Neural progenitor cell (in vitro differentiated cells): ENCODE measurements around the gene S100A5. TPM values are rescaled to one million over a fixed set of nuclear protein-coding genes. Genes with fewer than 3 reads are reported as not detected.

Experiments used
- DNase-seq: peaks from one replicate; pipeline ENCODE4 v3.0.0-alpha.2; 2016; ENCODE audit warnings: low spot score
- H2AFZ ChIP-seq: fragments of 200-600 bp; sonication (generic); replicated peaks from 2 replicates; pipeline ENCODE4 v1.6.1; 2016; ENCODE audit warnings: antibody characterized with exemption
- H3F3A ChIP-seq: fragments of 200-600 bp; sonication (generic); 2 replicates; pipeline ENCODE4 v1.6.1; 2016; ENCODE audit warnings: antibody characterized with exemption, low read depth
- H3K27ac ChIP-seq: fragments of 200-600 bp; sonication (generic); 2 replicates; pipeline ENCODE4 v1.5.1; 2016; ENCODE audit warnings: mild to moderate bottlenecking
- H3K27me3 ChIP-seq: fragments of 200-600 bp; sonication (generic); 2 replicates; pipeline ENCODE4 v1.6.1; 2016; ENCODE audit warnings: mild to moderate bottlenecking, moderate library complexity
- H3K36me3 ChIP-seq: fragments of 200-600 bp; sonication (generic); 2 replicates; pipeline ENCODE4 v1.5.1; 2016
- H3K4me1 ChIP-seq: fragments of 200-600 bp; sonication (generic); 2 replicates; pipeline ENCODE4 v1.6.1; 2016; ENCODE audit warnings: mixed run types
- H3K4me2 ChIP-seq: fragments of 200-600 bp; sonication (generic); 2 replicates; pipeline ENCODE4 v1.6.1; 2016
- H3K4me3 ChIP-seq: fragments of 200-600 bp; sonication (generic); 2 replicates; pipeline ENCODE4 v1.5.1; 2016
- H3K79me2 ChIP-seq: fragments of 200-600 bp; sonication (generic); 2 replicates; pipeline ENCODE4 v1.6.1; 2016; ENCODE audit warnings: low read depth
- H3K9ac ChIP-seq: fragments of 200-600 bp; sonication (generic); 2 replicates; pipeline ENCODE4 v1.6.1; 2016
- H3K9me3 ChIP-seq: fragments of 200-600 bp; sonication (generic); 2 replicates; pipeline ENCODE4 v1.5.1; 2016; ENCODE audit warnings: low read depth
- H4K20me1 ChIP-seq: fragments of 200-600 bp; sonication (generic); 2 replicates; pipeline ENCODE4 v1.6.1; 2016; ENCODE audit warnings: low read depth
- H3K27ac Mint-ChIP-seq: 3 replicates; pipeline ENCODE4 v1.8.0; 2021; ENCODE audit warnings: mixed read lengths
- H3K27me3 Mint-ChIP-seq: 2 replicates; pipeline ENCODE4 v1.8.0; 2022; ENCODE audit warnings: low read depth, mild to moderate bottlenecking, inconsistent platforms, moderate library complexity, mixed read lengths; ENCODE audit not compliant: insufficient read depth
- H3K36me3 Mint-ChIP-seq: 3 replicates; pipeline ENCODE4 v1.8.0; 2021; ENCODE audit warnings: mixed read lengths
- H3K4me1 Mint-ChIP-seq: 3 replicates; pipeline ENCODE4 v1.8.0; 2021; ENCODE audit warnings: mixed read lengths
- H3K4me3 Mint-ChIP-seq: 3 replicates; pipeline ENCODE4 v1.8.0; 2021; ENCODE audit warnings: mild to moderate bottlenecking, moderate library complexity, mixed read lengths
- H3K9me3 Mint-ChIP-seq: 3 replicates; pipeline ENCODE4 v1.8.0; 2020; ENCODE audit warnings: mixed read lengths
- CTCF ChIP-seq: fragments of 200-600 bp; sonication (generic); IDR thresholded peaks from 2 replicates; pipeline ENCODE4 v1.5.1; 2017; ENCODE audit warnings: antibody characterized with exemption, mild to moderate bottlenecking
- EZH2 ChIP-seq: fragments of 200-600 bp; sonication (generic); IDR thresholded peaks from 2 replicates; pipeline ENCODE4 v1.6.1; 2017; ENCODE audit warnings: antibody characterized with exemption, mild to moderate bottlenecking, moderate library complexity
- EZH2phosphoT487 ChIP-seq: fragments of 200-600 bp; sonication (generic); IDR thresholded peaks from 2 replicates; pipeline ENCODE4 v1.6.1; 2017; ENCODE audit warnings: antibody characterized with exemption
- total RNA-seq: library from RNA; depleted of rRNA; stranded (reverse); fragments of >200 nt; gene quantifications from 2 replicates; pipeline ENCODE4 v1.2.3, GENCODE V29; 2015; ENCODE audit warnings: low replicate concordance

S100A5 gene
- total RNA-seq, 1 donor from 2014 or later, result not detected

GRCh38 chr1:153552335-153552734 is 11.6 kb upstream of the S100A5 start:
- Histone ChIP-seq H3K27me3 (no peaks in the 10 kb centered on the region), H3K27ac (no peak overlapping the region), H3F3A (no peaks in the 10 kb centered on the region), H3K9me3 (no peaks in the 10 kb centered on the region), H3K36me3 (no peaks in the 10 kb centered on the region), H3K9ac (no peak overlapping the region), H3K79me2 (no peaks in the 10 kb centered on the region), H4K20me1 (no peaks in the 10 kb centered on the region), H3K4me2 (no peak overlapping the region), H3K4me1 (peaks cover 4% of the 10 kb centered on the region), H2AFZ (no peak overlapping the region), H3K4me3 (no peak overlapping the region)
- Mint-ChIP-seq H3K4me1 (peaks cover 37% of the 10 kb centered on the region), H3K9me3 (no peaks in the 10 kb centered on the region), H3K27me3 (peaks cover 10% of the 10 kb centered on the region), H3K27ac (no peak overlapping the region), H3K4me3 (no peak overlapping the region), H3K36me3 (no peaks in the 10 kb centered on the region)
- no peak for DNase-seq
- TF ChIP-seq EZH2 (no peak), CTCF (no peak), EZH2phosphoT487 (no peak)

- Histone ChIP-seq H3K27ac (no peak overlapping the region), H4K20me1 (no peaks in the 10 kb centered on the region), H3K27me3 (no peaks in the 10 kb centered on the region), H3K4me1 (peaks cover 15% of the 10 kb centered on the region), H3K36me3 (no peaks in the 10 kb centered on the region), H3K4me2 (no peak overlapping the region), H3K9me3 (no peaks in the 10 kb centered on the region), H3K4me3 (no peak overlapping the region), H3F3A (no peaks in the 10 kb centered on the region), H2AFZ (no peak overlapping the region), H3K79me2 (no peaks in the 10 kb centered on the region), H3K9ac (no peak overlapping the region)
- DNase-seq, result no peak
- peak overlapping the region; percentile 48 for H3K27ac Mint-ChIP-seq
- no peaks in the 10 kb centered on the region for H3K36me3 Mint-ChIP-seq
- peaks cover 51% of the 10 kb centered on the region for H3K4me1 Mint-ChIP-seq
- peaks cover 14% of the 10 kb centered on the region for H3K27me3 Mint-ChIP-seq
- H3K9me3 Mint-ChIP-seq, result no peaks in the 10 kb centered on the region
- no peak overlapping the region for H3K4me3 Mint-ChIP-seq
- TF ChIP-seq EZH2phosphoT487 (no peak), CTCF (no peak), EZH2 (no peak)
Measured at GRCh38 chr1:153550827-153551500, 10.2 kb upstream of the S100A5 start.

- H3K9me3 ChIP-seq, result no peaks in the 10 kb centered on the region
- no peaks in the 10 kb centered on the region for H3K79me2 ChIP-seq
- no peak overlapping the region for H3K27ac ChIP-seq
- H3K36me3 Mint-ChIP-seq, result no peaks in the 10 kb centered on the region
- peak overlapping the region; percentile 2 for H2AFZ ChIP-seq
- no peak overlapping the region for H3K27ac Mint-ChIP-seq
- H3K4me3 ChIP-seq, result no peak overlapping the region
- H3K4me1 Mint-ChIP-seq, result peaks cover 56% of the 10 kb centered on the region
- H3K27me3 ChIP-seq, result no peaks in the 10 kb centered on the region
- H3K9me3 Mint-ChIP-seq, result no peaks in the 10 kb centered on the region
- H3K4me3 Mint-ChIP-seq, result no peak overlapping the region
- no peak for DNase-seq
- no peaks in the 10 kb centered on the region for H3K36me3 ChIP-seq
- H3K4me2 ChIP-seq, result no peak overlapping the region
- H3K9ac ChIP-seq, result no peak overlapping the region
- H4K20me1 ChIP-seq, result no peaks in the 10 kb centered on the region
- H3K27me3 Mint-ChIP-seq, result peaks cover 17% of the 10 kb centered on the region
- H3K4me1 ChIP-seq, result peaks cover 21% of the 10 kb centered on the region
- H3F3A ChIP-seq, result no peaks in the 10 kb centered on the region
- TF ChIP-seq EZH2phosphoT487 (no peak), CTCF (no peak), EZH2 (no peak)
Measured at GRCh38 chr1:153550398-153550758, 9.6 kb upstream of the S100A5 start.
